Measurements from ENCODE around the gene KSR2. TPM values are rescaled to one million over a fixed set of nuclear protein-coding genes. Genes with fewer than 3 reads are reported as not detected.

KSR2 gene
- total RNA-seq, 1 donor from 2014 or later: 0.10 TPM

DNA sequence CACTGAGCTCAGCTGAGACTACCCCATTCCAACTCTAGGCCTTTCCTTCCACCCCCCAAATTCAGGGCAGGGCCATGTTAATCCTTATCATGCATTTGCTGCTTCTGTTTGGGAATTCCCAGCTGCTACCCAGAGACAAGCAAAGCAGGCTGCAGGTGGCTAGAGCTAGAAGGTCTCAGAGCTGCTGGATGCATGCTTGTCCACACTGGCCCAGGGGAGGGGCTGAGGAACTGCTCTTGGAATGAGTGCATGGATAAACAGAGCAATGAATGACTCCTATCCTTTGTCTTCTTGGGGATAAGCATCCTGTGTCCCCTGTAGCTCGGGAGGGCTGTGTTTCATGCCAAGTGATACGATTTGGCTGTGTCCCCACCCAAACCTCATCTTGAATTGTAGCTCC lies 470.5 kb downstream of the KSR2 start:
- no peak for DNase-seq

DNA sequence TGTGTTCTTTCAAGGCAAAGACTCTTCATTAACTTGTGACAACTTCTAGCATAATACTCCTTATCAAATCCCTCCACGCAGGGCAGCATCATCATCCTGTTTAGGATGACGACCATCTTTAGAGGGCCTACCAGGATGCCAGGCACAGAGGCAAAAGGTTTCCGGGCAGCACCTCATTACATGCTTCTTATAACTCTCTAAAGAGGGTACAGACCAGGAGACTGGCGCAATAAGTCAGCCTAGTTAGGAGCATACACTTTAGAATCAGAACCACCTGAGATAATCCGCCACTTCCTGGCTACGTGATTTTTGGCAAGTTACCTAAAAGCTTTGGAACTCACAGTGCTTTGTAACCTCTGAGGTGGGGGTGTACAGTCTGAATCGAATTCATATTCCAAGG lies 471.4 kb downstream of the KSR2 start:
- DNase-seq: no peak

DNA sequence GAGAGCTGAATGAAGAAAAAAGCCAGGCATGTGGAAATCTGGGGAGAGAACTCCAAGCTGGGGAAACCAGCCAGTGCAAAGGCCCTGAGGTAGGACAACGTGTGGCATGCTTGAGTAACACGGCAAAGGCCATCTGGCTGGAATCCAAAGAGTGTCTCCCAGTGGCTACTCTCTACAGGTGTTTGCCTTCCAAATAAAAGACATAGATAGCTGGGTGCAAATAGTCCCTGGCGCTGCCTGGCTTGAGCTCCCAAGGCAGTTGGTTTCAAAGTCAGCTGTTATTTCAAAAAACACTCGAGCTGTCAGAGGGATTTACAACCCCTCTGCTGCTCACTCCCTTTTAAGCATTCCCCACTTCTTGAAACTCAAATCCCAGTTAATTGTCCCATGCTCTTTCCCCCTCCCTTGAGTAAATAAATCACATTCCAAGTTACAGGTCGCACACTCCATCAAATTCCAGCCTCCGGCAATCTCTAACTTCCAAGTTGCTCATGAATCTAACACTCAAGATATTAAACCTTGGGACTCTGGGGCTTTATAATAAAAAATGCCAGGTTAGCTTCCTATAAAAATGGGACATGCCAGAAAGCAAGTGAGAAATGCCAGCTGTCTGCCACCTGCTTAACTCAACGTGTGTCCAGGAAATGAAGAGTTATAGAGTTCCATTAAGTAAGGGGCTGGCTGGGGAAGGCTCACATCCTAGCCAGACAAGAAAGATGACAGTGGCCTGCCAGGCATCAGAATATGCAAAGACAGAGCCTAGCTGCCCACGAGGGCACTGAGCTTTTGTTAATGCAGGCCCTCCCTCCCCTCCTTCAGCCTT lies 473.7 kb downstream of the KSR2 start:
- DNase-seq: no peak

DNA sequence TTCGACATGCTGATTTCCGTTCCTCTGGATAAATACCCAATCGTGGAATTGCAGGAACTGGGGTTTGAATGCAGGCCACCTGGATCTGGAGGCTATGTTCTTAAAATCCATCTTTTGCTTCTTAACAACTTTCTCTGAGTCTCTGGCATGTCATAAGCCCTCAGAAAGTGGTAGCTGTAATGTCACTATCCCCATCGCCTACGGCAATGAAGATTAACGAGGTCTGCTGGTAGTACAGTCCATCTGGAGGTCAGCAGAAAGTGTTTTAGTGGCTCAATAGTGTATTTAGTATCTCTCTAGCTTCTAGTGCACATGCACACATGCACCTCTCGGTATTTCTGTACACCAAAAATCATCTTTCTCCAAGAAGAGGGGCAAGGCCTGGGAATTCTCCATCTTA lies 477.1 kb downstream of the KSR2 start:
- no peak for DNase-seq

DNA sequence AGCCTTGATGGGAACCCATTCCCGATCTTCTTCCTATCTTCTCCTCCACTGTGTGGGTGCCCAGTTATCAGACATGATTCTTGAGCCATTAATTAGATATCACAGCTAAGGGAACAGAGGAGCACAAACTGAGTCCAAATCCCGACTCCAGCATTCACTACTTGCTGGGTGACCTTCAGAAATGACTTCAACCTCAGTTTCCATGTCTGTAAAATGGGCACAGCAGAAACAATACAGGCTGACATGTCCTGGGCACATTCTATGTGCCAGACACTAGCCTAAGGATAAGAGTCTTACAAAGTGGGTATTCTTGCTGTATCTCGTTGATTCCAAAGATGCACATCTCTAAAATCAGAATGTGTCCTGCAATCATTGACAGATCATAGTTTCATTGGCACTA lies 478.7 kb downstream of the KSR2 start:
- DNase-seq: no peak

DNA sequence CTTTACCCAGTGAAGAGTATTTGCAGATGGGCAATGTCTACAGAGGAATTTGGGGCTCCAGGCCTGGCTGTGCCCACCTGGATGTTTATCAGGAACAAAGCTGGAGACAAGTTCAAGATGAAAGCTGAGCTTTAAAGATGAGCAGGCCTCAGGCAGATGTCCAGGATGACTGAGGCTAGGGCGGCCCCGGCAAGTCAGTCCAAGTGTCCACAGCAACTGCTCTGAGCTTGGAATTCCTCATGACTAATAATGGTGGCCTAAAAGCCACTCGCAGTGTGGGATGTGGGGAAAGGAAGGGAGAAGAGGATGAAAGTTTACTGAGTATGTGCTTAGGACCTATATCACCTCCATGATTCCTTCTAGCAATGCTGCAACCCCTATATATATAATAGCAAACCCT lies 479.1 kb downstream of the KSR2 start:
- no peak for DNase-seq

DNA sequence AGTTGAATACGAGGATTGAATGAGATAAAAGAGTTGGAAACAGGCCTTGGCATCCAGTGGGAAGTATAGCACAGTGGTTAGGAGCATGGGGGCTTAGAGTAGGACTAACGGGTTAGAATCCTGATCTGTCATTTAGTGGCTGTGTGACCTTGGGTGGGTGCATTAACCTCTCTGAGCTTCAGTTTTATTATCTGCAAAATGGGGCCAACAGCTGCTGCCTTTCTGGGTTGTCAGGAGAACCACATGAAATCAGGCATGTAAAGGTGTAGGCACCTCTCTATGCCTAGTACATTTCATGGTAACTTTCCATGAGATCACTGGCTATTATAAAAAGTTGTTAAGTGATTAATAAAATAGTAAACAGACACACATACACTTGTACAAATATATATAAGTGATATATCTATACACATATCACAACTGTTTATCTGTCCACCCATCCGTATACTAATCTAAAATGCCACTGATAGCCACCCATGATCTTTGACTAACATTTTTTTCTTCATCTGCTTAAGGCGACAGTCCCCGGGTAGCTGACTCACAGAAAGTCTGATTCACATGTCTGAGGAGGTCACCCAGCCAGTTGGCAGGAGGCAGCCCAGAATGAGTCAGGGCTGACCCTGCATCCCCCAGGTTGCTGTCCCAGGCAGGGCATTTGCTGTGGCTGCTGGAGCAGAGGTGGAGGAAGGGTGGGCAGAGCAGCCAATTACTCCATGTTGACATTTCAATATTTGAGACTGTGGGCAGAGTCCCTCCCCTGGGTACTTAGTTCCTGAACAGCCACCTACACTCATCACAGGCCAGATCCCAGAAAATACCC lies 481.7 kb downstream of the KSR2 start:
- no peak for DNase-seq

DNA sequence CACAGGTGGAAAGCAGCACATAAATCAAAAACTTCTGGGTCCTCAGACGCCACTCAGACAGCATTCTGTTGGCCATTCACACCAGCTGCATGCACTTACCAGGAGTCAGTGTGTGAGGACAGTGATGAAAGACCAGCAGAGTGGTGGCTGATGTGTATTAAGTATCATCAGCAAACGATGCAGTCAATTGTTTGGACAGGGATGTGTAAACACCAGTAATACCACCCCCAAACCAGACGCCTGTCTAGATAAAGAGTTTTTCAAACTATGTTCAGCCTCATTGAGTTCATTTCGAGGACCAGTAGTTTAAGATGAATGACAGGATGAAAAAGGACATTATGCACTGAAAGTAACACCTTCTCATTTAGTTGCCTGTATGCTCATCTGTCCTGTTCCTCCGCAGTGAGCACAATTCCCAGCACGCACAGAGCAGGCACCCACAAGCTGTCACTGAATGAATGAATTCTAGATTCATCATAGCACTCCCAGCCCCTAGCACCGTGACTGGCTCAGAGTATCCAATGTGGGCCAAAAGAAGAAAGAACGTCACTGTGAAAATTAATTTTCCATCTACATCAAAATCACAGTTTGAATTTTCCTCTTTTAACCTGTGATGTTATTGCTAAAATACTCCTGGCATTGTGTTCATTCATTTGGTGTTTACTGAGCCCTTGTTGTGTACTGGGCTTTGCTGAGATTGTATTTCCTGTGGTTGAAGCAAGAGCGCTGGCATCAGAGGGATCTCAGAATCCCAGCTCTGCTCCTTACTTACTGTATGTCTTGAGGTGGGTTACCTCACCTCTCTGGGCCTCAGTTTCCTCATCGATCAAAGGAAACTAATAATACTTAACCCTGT lies 482.6 kb downstream of the KSR2 start:
- DNase-seq: no peak

DNA sequence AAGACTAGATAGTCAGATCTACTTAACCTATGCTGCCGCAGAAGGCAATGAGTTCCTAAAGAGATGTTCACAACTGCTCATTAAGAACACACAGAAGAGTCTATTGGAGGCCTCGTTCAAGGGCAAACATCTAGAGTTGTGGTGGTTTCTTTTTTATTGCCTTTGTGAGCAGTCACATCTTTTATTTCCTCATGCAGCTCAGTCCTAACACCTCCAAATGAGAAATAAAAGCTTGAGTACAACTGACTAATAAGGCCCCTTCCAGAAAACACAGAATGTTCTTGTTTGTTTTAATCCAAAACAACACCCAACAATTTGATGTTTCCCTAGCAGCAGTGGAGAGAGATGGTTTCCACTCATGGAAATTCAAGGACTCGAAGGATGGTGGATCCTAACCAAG lies 483.9 kb downstream of the KSR2 start:
- DNase-seq: no peak

DNA sequence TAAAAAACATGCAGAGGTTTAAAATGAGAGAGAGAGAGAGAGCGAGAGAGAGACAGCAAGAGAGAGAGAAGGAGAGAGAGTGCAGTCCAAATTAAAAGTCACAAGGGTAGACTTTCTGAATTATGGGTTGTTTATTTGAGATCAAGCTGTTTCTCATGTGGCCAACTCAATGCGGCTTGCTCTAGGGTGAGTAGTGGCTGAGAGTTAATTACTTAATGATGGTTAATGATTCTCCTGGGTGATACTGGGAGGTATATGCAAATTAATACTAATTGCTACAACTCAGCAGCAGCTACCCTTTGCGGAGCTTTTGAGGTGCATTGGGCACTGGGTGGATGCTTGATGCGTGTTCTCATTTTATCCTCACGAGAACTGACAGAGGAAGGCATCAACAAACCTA lies 485.3 kb downstream of the KSR2 start:
- no peak for DNase-seq

DNA sequence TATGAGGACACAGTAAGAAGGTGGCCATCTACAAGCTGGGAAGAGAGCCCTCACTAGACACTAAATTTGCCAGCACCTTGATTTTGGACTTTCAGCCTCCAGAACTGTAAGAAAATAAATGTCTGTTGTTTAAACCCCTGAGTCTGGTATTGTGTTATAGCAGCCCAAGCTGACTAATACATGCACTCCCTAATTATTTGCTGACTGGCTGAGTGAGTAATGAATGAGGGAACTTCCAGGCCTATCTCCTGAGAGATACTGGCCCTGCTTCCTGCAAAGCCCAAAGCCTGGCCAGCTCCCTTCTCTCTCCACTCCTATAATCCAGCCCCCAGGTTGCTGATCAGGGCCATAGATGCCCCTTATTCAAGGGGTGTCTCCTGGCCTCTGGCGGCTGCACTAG lies 487.3 kb downstream of the KSR2 start:
- no peak for DNase-seq

DNA sequence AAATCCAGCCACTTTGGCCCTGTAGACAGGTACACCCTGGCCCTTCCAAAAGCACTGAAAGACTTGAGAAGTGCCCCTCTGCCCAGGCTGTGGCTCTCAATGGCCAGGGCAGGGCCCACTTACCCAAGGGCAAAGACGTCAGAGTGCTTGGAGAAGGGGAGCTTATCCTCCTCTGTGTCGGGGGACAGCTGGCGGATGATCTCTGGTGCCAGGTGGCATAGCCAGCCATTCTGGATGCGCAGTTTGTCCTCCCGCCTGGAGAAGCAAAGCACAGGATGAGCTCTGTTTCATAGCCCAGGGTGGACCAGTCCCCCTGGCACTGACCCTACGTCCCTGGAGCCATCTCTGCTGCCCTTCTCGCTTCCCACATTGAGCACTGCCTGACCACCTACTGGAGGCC lies 492.4 kb downstream of the KSR2 start:
- DNase-seq: no peak

DNA sequence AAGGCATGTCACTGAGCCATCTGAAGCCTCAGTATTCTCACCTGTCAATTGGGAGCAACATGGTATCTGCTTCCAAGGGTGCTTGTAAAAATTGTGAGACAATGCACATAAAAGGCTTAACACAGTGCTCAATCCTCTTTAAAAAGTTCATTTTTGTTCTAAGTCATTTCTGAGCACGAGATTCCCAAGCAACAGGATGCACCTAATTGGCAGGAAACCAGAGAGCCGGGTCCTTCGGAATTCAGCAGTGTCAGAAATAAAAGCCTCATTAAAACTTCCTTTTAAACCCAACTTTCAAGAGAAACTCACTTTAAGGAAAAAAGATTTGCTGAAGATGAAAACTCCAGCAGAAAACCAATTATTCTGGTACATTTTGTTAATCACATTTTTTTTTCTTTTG lies 494.9 kb downstream of the KSR2 start:
- no peak for DNase-seq

DNA sequence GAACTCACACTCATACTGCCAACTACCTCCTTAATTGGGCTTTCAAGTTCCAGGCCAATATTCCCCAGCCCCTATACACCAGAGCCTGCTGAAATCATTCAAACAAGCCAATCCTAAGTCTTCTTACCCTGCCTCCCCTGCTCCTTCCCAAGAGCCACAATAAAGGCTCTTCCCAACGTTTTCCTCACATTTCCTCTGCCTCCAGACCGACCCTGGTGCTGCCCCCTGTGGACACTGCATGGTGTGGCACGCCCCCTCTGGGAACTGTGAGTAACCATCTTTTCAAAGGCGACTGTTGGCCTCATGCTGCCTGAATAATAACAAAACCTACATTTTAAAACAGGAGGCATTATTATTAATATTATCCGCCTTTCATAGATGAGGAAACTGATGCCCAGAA lies 495.8 kb downstream of the KSR2 start:
- no peak for DNase-seq

DNA sequence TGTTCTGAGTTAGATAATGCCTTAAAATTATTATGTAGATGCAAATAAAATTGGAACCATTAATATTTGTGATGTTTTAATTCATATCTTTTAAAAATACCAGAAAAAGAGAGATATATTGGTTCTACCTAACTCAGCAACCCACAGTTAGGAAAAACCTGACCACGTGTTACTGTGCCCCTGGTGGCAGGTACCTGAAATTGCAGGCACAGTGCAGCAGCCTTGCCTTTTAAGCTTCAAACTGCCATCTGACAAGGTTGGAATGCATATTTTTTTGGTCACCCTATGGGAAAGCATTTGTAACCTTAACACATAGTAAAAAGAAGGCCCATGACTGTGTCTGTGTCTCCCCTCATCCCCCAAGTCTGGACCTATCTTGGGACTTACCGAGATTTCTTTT lies 498.0 kb downstream of the KSR2 start:
- DNase-seq: no peak

DNA sequence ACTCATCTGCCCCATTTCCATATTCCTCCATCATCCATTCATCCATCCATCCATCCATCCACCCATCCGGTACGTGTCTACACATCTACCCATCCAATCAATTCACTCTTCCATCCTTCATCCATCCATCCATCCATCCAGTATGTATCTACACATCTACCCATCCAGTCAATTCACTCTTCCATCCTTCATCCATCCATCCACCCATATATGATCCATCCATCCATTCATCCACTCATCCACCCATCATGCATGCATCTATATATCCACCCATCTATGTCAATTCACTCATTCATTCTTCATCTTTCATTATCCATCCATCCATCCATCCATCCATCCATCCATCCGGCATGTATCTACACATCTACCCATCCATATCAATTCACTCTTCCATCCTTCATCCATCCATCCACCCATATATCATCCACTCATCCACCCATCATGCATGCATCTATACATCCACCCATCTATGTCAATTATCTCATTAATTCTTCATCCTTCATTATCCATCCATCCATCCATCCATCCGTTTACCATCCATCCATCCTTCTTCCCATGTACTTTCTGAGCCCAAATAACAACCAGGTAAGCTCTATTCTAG lies 498.8 kb downstream of the KSR2 start:
- DNase-seq: no peak

DNA sequence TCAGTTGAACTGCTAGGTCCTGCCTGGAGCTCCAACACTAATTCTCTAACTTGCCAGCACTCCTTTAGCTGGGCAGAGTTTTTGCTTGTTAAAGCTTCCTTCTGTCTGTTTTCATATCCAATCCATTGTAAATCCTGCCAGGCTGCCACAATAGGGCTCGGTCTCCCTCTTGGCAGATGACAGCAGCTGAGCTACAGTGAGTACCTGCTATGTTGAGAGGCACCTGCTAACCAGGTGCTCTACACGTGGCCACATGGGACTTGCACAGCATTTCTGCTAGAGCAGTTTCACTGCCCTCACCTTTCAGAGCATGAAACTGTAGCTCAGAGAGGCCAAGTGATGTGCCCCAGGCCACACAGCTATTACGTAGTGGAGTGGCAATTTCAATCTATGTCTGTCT lies 500.8 kb downstream of the KSR2 start:
- DNase-seq: no peak

DNA sequence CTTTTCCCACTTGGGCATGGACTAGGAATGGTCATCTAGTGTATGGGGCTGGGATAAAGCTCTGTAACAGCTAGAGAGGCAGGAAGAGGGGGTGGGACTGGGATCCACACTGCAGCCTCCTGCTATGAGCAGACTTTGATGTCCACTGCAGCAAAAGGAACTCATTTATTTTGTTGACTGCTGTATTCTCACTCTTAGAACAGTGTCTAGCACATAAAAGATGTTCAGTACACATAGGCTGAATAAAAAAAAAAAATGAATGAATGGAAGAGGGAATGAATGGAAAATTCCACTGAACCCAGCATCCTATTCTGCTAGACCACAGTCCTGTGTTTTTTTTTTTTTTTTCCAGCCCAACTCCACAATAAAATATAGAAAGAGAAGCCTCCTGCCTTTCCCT lies 501.2 kb downstream of the KSR2 start:
- no peak for DNase-seq

DNA sequence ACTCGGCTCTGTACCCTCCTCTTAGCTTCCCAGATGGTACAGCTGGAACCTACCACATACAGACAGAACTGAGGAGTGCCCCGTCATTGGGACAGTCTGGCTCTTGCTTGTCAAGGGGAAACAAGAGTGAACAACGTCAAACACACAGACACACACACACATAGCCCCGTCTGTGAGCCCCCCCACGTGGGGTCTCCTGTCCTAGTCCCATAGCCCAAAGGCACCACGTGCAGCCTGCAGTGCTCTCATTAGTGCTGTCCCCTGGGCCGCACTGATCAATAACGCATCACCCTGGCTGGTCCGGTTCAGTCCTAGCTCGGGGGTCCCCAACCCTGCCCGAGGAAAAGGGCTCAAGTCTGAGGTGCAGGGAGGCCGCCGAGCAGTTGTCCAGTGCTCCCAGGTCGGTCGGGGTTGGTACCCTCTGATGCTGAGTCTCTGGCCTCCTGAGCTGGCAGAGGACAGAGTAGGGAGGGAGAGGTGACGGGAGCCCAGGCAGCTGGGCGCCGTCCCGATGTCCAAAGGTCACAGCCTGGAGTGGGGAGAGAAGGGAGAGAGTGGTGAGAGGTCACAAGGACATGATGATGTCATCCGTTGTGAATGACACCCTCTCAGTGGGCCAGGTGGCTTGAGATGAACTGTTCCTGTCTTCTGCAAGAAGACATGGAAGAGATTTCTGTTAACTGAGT lies 502.0 kb downstream of the KSR2 start:
- DNase-seq: no peak

DNA sequence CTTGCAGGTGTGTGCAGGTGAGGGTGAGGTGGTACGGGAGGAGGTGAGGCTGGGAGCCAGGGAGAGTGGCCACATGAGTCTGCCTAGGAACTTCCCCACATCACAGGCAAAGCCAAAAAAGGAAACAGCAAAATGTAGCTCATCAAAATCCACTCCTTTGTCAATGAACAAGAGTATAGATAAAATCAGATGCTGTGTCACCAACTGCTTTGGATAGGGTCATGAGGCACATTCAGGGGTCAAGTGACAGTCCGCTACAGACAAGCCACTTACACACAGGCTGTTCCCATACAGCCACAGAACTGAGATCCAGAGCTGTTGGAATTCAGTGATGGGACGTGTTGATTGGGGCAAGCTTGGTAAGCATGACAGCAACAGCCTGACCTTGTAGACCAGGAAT lies 507.1 kb downstream of the KSR2 start:
- DNase-seq: no peak

DNA sequence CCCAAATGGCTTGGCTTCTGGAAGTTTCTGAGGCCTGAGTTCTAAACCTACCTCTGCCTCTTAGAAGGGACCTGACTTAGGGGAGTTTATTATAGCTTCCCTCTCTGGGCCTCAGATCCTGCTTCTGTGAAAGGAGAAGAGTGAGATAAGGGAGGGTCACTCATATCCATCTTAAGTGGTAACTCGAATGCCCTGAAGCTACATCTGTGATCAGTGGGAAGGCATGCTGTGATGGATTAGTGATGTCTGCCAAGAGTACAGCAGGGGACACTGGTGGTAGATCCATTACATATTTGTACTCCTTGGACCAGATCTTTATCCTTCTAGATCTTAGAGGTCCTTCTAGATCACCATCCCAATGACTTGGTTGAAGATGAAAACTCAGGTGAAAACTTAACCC lies 509.6 kb downstream of the KSR2 start:
- DNase-seq: no peak

DNA sequence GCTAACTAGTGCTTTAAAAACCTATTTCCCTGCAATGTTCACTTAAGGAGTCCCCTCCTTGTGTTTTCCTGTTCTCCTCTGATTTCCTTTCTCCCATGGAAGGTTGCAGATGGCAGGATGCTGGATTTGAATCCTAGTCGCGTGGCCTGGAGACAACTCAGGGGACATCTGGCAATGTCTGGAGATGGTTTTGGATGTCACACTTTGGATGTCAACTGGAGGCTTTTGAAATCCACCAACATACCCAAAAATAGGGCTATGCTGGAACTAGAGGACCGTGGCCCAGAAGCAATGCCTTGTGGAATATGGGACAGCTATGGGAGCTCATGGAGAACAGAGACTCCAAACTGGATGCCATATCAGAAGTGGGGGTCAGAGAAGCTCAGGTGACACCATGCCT lies 511.6 kb downstream of the KSR2 start:
- DNase-seq: no peak
